ENCODE measurements around the gene HOXD11.

Gene HOXD11

DNA sequence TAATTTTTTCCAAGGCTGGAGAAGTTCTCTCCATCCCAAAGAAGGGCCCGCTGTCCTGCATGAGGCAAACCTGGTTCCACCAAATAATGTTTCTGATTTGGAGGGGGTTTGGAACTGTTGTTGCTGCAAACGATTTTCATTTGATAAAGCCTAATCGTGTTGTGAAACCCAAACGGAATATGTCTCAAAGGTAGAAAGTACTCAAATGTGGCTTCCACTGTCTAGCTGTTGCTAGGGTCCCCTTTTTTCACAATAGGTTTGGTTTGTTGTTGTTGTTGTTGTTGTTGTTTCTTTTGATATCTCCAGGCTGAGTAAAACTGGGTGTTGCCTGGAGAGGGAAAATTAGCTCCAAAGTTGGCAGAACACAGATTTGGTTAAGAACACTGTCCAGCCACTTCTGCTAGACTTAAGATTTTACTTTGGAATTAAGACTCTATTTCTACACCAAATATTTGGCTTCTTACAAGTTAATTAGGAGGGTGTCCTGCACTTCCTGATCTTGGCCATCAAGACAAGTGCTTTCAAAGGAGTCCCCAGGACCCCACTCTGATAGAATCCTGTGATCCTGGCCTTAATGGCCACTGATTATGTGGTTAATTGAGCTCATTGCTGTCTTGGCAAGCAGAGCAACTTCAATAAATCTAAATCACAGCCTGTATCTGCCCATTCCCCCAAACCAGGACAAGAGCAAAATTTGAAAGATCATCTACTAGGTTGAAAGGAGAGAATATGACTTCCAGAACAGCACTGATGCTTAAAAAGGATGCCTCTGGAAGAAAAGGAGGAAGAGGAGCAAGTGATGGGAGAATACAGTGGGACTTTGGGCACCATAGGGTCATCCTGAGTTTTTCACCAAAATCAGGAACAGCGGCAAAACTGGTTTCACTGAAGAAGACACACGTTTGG is 17.9 kb upstream of the HOXD11 start:
- H3K9me3 ChIP-seq (ENCODE audit: control insufficient read depth, insufficient read depth, low read length) = no peaks in the 10 kb centered on the region
- H3K9me2 ChIP-seq (replicated peaks; ENCODE audit: control insufficient read depth, low read length) = no peaks in the 10 kb centered on the region
- no peaks in the 10 kb centered on the region for H4K20me1 ChIP-seq (ENCODE audit: control insufficient read depth, insufficient read depth, low read depth, low read length)
- no peaks in the 10 kb centered on the region for H3K79me2 ChIP-seq (ENCODE audit: control insufficient read depth, low read length)
- no peak overlapping the region for H3K4me3 ChIP-seq (ENCODE audit: low read length)
- no peaks in the 10 kb centered on the region for H3F3A ChIP-seq (ENCODE audit: control insufficient read depth, insufficient read depth)
- no peak overlapping the region for H3K4me2 ChIP-seq (ENCODE audit: low read length)
- peaks cover 34% of the 10 kb centered on the region for H3K27me3 ChIP-seq (ENCODE audit: control insufficient read depth, low read length)
- no peak overlapping the region for H3K27ac ChIP-seq (ENCODE audit: low read depth, low read length)
- TF ChIP-seq EZH2phosphoT487 (IDR thresholded peaks at IDR 0.05; ENCODE audit: borderline replicate concordance, low read length) (no peak), CTCF (IDR thresholded peaks at IDR 0.05; ENCODE audit: low read depth, low read length, poor library complexity, severe bottlenecking) (no peak)
- H3K4me1 ChIP-seq (ENCODE audit: control insufficient read depth, low read length) = no peaks in the 10 kb centered on the region
- H3K36me3 ChIP-seq (ENCODE audit: control insufficient read depth, low read length) = no peaks in the 10 kb centered on the region

- no peak overlapping the region for H3K4me2 ChIP-seq (ENCODE audit: low read length)
- H3K4me1 ChIP-seq (ENCODE audit: control insufficient read depth, low read length) = no peaks in the 10 kb centered on the region
- H3K9me2 ChIP-seq (replicated peaks; ENCODE audit: control insufficient read depth, low read length) = no peaks in the 10 kb centered on the region
- H3K27me3 ChIP-seq (ENCODE audit: control insufficient read depth, low read length) = peaks cover 42% of the 10 kb centered on the region
- H4K20me1 ChIP-seq (ENCODE audit: control insufficient read depth, insufficient read depth, low read depth, low read length) = no peaks in the 10 kb centered on the region
- H3K36me3 ChIP-seq (ENCODE audit: control insufficient read depth, low read length) = no peaks in the 10 kb centered on the region
- H3K9me3 ChIP-seq (ENCODE audit: control insufficient read depth, insufficient read depth, low read length) = no peaks in the 10 kb centered on the region
- H3F3A ChIP-seq (ENCODE audit: control insufficient read depth, insufficient read depth) = no peaks in the 10 kb centered on the region
- no peak for TF ChIP-seq EZH2phosphoT487 (IDR thresholded peaks at IDR 0.05; ENCODE audit: borderline replicate concordance, low read length)
- TF ChIP-seq CTCF (IDR thresholded peaks at IDR 0.05; ENCODE audit: low read depth, low read length, poor library complexity, severe bottlenecking) = no peak
- no peak overlapping the region for H3K27ac ChIP-seq (ENCODE audit: low read depth, low read length)
- H3K4me3 ChIP-seq (ENCODE audit: low read length) = no peak overlapping the region
- H3K79me2 ChIP-seq (ENCODE audit: control insufficient read depth, low read length) = no peaks in the 10 kb centered on the region
These were observed 17.2 kb upstream of the HOXD11 start for GRCh38 chr2:176089843-176090395.

- no peaks in the 10 kb centered on the region for H4K20me1 ChIP-seq (ENCODE audit: control insufficient read depth, insufficient read depth, low read depth, low read length)
- H3K27me3 ChIP-seq (ENCODE audit: control insufficient read depth, low read length) = peaks cover 48% of the 10 kb centered on the region
- no peaks in the 10 kb centered on the region for H3K9me3 ChIP-seq (ENCODE audit: control insufficient read depth, insufficient read depth, low read length)
- no peaks in the 10 kb centered on the region for H3K79me2 ChIP-seq (ENCODE audit: control insufficient read depth, low read length)
- H3K4me3 ChIP-seq (ENCODE audit: low read length) = no peak overlapping the region
- no peak overlapping the region for H3K4me2 ChIP-seq (ENCODE audit: low read length)
- no peaks in the 10 kb centered on the region for H3K9me2 ChIP-seq (replicated peaks; ENCODE audit: control insufficient read depth, low read length)
- no peak overlapping the region for H3K27ac ChIP-seq (ENCODE audit: low read depth, low read length)
- no peaks in the 10 kb centered on the region for H3F3A ChIP-seq (ENCODE audit: control insufficient read depth, insufficient read depth)
- no peaks in the 10 kb centered on the region for H3K36me3 ChIP-seq (ENCODE audit: control insufficient read depth, low read length)
- no peak for TF ChIP-seq CTCF (IDR thresholded peaks at IDR 0.05; ENCODE audit: low read depth, low read length, poor library complexity, severe bottlenecking)
- TF ChIP-seq EZH2phosphoT487 (IDR thresholded peaks at IDR 0.05; ENCODE audit: borderline replicate concordance, low read length) = no peak
- H3K4me1 ChIP-seq (ENCODE audit: control insufficient read depth, low read length) = no peaks in the 10 kb centered on the region
These were observed 16.2 kb upstream of the HOXD11 start for GRCh38 chr2:176090862-176091261.

Data from DOHH2 (cell line).